Measurements from ENCODE around the gene FOSL2. TPM values are rescaled to one million over a fixed set of nuclear protein-coding genes. Genes with fewer than 3 reads are reported as not detected.

Gene FOSL2
- total RNA-seq, 1 experiment from 2014 or later: 4.0 TPM

GRCh38 chr2:28344756-28345373, 47.8 kb upstream of the FOSL2 start:
- Mint-ChIP-seq H3K36me3 (no peaks in the 10 kb centered on the region), H3K27ac (no peak overlapping the region), H3K4me3 (no peak overlapping the region), H3K4me1 (peaks cover 19% of the 10 kb centered on the region), H3K9me3 (no peaks in the 10 kb centered on the region), H3K27me3 (ENCODE audit: low read depth) (no peaks in the 10 kb centered on the region)
- no peak for ATAC-seq
- POLR2A ChIA-PET: no interaction called here
- TF ChIP-seq, protein P1, sequence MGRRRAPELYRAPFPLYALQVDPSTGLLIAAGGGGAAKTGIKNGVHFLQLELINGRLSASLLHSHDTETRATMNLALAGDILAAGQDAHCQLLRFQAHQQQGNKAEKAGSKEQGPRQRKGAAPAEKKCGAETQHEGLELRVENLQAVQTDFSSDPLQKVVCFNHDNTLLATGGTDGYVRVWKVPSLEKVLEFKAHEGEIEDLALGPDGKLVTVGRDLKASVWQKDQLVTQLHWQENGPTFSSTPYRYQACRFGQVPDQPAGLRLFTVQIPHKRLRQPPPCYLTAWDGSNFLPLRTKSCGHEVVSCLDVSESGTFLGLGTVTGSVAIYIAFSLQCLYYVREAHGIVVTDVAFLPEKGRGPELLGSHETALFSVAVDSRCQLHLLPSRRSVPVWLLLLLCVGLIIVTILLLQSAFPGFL (CRISPR knock-in tag; IDR thresholded peaks at IDR 0.05; ENCODE audit: borderline replicate concordance): no peak
- no peak for TF ChIP-seq MXD4 (CRISPR knock-in tag; IDR thresholded peaks at IDR 0.05; ENCODE audit: borderline replicate concordance)
- TF ChIP-seq, protein P2, sequence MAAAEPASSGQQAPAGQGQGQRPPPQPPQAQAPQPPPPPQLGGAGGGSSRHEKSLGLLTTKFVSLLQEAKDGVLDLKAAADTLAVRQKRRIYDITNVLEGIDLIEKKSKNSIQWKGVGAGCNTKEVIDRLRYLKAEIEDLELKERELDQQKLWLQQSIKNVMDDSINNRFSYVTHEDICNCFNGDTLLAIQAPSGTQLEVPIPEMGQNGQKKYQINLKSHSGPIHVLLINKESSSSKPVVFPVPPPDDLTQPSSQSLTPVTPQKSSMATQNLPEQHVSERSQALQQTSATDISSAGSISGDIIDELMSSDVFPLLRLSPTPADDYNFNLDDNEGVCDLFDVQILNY (CRISPR knock-in tag; IDR thresholded peaks at IDR 0.05): no peak
- TF ChIP-seq ATF2 (CRISPR knock-in tag; IDR thresholded peaks at IDR 0.05; ENCODE audit: borderline replicate concordance, low read depth): no peak
- no peak for DNase-seq (ENCODE audit: low spot score)
- CTCF ChIA-PET: interaction anchor here (1.1 kb wide), 1 partner anchor 622 kb away, joined by 3 read pairs; no protein-coding TSS in a partner anchor

- Mint-ChIP-seq H3K27ac (no peak overlapping the region), H3K27me3 (ENCODE audit: low read depth) (no peaks in the 10 kb centered on the region), H3K4me1 (peaks cover 19% of the 10 kb centered on the region), H3K9me3 (no peaks in the 10 kb centered on the region), H3K4me3 (no peak overlapping the region), H3K36me3 (no peaks in the 10 kb centered on the region)
- ChIA-PET CTCF (interaction anchor here (0.6 to 1.1 kb wide), 2 partner anchors 142 to 622 kb away, joined by 3 read pairs; no protein-coding TSS in a partner anchor), POLR2A (no interaction called here)
- ATAC-seq (no peak), DNase-seq (ENCODE audit: low spot score) (no peak)
- TF ChIP-seq ATF1 (CRISPR knock-in tag; IDR thresholded peaks at IDR 0.05): no peak
These were observed 47.0 kb upstream of the FOSL2 start for GRCh38 chr2:28345619-28346018.

DNA sequence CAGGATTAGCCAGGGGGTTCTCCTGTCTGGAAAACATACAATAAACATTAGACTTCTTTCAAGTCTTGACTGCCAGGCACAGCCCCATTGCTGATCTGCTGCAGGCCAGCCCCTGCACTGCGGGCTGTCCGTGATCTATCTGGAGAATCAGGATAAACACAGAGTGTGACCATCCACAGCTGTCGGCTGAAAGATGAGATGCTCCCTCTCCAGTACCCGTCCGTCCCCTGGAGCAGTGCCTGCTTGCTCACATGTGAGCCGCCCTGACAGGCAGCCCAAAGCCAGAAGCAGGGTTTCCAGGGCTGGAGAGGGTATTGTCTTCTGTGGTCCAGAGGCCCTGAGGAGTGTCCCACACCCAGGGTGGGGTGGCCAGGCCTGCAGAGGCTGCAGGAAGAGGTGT, 46.1 kb upstream of the FOSL2 start:
- no peak overlapping the region for H3K27ac Mint-ChIP-seq
- no peaks in the 10 kb centered on the region for H3K27me3 Mint-ChIP-seq (ENCODE audit: low read depth)
- DNase-seq (ENCODE audit: low spot score) (no peak), ATAC-seq (no peak)
- CTCF ChIA-PET: no interaction called here
- POLR2A ChIA-PET: no interaction called here
- no peaks in the 10 kb centered on the region for H3K9me3 Mint-ChIP-seq
- H3K4me1 Mint-ChIP-seq: peaks cover 22% of the 10 kb centered on the region
- H3K4me3 Mint-ChIP-seq: no peak overlapping the region
- no peaks in the 10 kb centered on the region for H3K36me3 Mint-ChIP-seq
- TF ChIP-seq, protein P3, sequence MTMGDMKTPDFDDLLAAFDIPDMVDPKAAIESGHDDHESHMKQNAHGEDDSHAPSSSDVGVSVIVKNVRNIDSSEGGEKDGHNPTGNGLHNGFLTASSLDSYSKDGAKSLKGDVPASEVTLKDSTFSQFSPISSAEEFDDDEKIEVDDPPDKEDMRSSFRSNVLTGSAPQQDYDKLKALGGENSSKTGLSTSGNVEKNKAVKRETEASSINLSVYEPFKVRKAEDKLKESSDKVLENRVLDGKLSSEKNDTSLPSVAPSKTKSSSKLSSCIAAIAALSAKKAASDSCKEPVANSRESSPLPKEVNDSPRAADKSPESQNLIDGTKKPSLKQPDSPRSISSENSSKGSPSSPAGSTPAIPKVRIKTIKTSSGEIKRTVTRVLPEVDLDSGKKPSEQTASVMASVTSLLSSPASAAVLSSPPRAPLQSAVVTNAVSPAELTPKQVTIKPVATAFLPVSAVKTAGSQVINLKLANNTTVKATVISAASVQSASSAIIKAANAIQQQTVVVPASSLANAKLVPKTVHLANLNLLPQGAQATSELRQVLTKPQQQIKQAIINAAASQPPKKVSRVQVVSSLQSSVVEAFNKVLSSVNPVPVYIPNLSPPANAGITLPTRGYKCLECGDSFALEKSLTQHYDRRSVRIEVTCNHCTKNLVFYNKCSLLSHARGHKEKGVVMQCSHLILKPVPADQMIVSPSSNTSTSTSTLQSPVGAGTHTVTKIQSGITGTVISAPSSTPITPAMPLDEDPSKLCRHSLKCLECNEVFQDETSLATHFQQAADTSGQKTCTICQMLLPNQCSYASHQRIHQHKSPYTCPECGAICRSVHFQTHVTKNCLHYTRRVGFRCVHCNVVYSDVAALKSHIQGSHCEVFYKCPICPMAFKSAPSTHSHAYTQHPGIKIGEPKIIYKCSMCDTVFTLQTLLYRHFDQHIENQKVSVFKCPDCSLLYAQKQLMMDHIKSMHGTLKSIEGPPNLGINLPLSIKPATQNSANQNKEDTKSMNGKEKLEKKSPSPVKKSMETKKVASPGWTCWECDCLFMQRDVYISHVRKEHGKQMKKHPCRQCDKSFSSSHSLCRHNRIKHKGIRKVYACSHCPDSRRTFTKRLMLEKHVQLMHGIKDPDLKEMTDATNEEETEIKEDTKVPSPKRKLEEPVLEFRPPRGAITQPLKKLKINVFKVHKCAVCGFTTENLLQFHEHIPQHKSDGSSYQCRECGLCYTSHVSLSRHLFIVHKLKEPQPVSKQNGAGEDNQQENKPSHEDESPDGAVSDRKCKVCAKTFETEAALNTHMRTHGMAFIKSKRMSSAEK (CRISPR knock-in tag; IDR thresholded peaks at IDR 0.05; ENCODE audit: borderline replicate concordance): no peak
- TF ChIP-seq, protein P4, sequence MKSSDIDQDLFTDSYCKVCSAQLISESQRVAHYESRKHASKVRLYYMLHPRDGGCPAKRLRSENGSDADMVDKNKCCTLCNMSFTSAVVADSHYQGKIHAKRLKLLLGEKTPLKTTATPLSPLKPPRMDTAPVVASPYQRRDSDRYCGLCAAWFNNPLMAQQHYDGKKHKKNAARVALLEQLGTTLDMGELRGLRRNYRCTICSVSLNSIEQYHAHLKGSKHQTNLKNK (CRISPR knock-in tag; IDR thresholded peaks at IDR 0.05): no peak
- TF ChIP-seq ZNF232 (CRISPR knock-in tag; IDR thresholded peaks at IDR 0.05): no peak
- no peak for TF ChIP-seq NR1H2 (CRISPR knock-in tag; IDR thresholded peaks at IDR 0.05)
- TF ChIP-seq TEAD4 (CRISPR knock-in tag; IDR thresholded peaks at IDR 0.05): no peak
- TF ChIP-seq ATF2 (CRISPR knock-in tag; IDR thresholded peaks at IDR 0.05; ENCODE audit: borderline replicate concordance, low read depth): no peak
- TF ChIP-seq, protein P5, sequence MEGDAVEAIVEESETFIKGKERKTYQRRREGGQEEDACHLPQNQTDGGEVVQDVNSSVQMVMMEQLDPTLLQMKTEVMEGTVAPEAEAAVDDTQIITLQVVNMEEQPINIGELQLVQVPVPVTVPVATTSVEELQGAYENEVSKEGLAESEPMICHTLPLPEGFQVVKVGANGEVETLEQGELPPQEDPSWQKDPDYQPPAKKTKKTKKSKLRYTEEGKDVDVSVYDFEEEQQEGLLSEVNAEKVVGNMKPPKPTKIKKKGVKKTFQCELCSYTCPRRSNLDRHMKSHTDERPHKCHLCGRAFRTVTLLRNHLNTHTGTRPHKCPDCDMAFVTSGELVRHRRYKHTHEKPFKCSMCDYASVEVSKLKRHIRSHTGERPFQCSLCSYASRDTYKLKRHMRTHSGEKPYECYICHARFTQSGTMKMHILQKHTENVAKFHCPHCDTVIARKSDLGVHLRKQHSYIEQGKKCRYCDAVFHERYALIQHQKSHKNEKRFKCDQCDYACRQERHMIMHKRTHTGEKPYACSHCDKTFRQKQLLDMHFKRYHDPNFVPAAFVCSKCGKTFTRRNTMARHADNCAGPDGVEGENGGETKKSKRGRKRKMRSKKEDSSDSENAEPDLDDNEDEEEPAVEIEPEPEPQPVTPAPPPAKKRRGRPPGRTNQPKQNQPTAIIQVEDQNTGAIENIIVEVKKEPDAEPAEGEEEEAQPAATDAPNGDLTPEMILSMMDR (IDR thresholded peaks at IDR 0.05): no peak
- TF ChIP-seq TCF7 (CRISPR knock-in tag; IDR thresholded peaks at IDR 0.05; ENCODE audit: low read depth): no peak
- no peak for TF ChIP-seq ZNF423 (CRISPR knock-in tag; IDR thresholded peaks at IDR 0.05)
- TF ChIP-seq GTF2I (CRISPR knock-in tag; conservative IDR thresholded peaks at IDR 0.05): no peak
- TF ChIP-seq ZBTB21 (CRISPR knock-in tag; IDR thresholded peaks at IDR 0.05; ENCODE audit: borderline replicate concordance): no peak
- TF ChIP-seq, protein P6, sequence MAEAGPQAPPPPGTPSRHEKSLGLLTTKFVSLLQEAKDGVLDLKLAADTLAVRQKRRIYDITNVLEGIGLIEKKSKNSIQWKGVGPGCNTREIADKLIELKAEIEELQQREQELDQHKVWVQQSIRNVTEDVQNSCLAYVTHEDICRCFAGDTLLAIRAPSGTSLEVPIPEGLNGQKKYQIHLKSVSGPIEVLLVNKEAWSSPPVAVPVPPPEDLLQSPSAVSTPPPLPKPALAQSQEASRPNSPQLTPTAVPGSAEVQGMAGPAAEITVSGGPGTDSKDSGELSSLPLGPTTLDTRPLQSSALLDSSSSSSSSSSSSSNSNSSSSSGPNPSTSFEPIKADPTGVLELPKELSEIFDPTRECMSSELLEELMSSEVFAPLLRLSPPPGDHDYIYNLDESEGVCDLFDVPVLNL (CRISPR knock-in tag; IDR thresholded peaks at IDR 0.05; ENCODE audit: borderline replicate concordance, low read depth): no peak
